Measurements from ENCODE around the gene BMP4.
"Not testable (repeated sequence)": the region's sequence is repeated elsewhere in the genome, so short reads cannot be mapped to it uniquely, and the experiment has no call there.

The BMP4 gene

DNA sequence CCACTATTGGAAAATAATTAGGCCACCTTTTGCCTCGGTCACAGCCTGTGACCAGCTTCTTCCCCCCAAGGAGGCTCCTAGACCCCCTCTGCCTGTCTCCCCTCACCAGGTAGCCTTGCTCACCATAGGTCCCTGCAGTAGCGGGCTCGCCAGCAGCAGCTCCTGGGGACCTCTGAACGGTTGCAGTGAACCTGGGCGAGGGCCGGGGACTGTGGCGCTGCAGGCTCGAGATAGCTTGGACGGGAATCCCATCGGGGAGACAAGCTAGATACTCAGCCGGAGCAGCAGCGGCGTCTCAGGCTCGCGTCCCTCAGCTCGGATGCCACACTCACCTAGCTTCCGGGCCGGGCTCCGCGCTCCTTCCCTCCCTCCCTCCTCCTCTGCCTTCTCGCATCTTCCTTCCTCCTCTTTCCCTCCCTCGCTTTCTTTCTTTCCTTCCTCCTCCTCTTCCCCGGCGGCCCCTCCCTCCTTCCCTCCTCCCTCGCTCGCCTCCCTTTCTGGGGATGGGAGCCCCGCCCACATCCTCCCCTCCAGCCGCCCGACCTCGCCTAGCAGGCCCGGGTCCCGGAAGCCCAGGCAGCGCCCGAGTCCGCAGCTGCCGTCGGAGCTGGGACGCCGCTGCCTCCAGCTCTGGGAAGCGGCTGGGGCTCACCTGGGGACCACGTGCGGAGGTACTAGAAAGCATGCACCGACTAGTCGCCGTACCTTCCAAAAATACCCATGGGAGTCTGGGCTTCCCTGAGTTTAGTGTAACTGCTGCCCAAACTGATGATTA is at the start of gene BMP4:
TSS of gene BMP4 (minus strand) at position 399 of the 775 bp plus-strand sequence. CDS start 4,603 bp downstream, outside the sequence.
- Histone ChIP-seq H3K36me3 (ENCODE audit: insufficient read depth, low read length) (no peaks in the 10 kb centered on the region), H3K27me3 (ENCODE audit: insufficient read depth, low read length) (peaks cover 67% of the 10 kb centered on the region), H2AFZ (ENCODE audit: low read length, unreplicated experiment) (peak within 1 kb of the TSS; percentile 59), H3K79me2 (ENCODE audit: control insufficient read depth, insufficient read depth, low read length, unreplicated experiment) (no peaks in the 10 kb centered on the region), H3K4me1 (ENCODE audit: control insufficient read depth, insufficient read depth, low read length, unreplicated experiment) (no peaks in the 10 kb centered on the region), H3K4me3 (ENCODE audit: low read depth, low read length) (peak within 1 kb of the TSS; percentile 81), H3K27ac (ENCODE audit: low read depth, low read length) (no peak within 1 kb of the TSS)

DNA sequence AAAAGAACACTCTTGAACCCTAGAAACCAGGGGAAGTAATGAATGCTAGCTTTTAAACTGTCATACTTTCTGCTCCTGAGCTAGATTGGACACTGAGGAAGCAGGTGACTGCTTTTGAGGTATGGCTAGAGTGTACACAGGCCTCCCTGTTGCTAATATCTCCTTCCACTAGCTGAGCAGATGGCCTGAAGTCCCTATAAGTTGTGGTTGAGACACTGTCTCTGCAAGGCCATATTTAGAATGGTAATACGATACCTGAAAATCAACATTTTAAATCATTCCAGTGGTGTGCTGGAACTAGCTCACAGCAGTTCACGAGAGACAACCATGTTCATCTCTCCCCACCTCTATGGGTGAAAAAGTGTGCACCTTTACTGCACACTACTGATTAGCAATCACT is 46.4 kb upstream of the BMP4 start:
- H3K79me2 ChIP-seq (ENCODE audit: control insufficient read depth, insufficient read depth, low read length, unreplicated experiment), result no peaks in the 10 kb centered on the region
- peaks cover 41% of the 10 kb centered on the region for H3K4me1 ChIP-seq (ENCODE audit: control insufficient read depth, insufficient read depth, low read length, unreplicated experiment)
- no peaks in the 10 kb centered on the region for H3K36me3 ChIP-seq (ENCODE audit: insufficient read depth, low read length)
- H3K4me3 ChIP-seq (ENCODE audit: low read depth, low read length), result no peak overlapping the region
- no peak overlapping the region for H2AFZ ChIP-seq (ENCODE audit: low read length, unreplicated experiment)
- no peaks in the 10 kb centered on the region for H3K27me3 ChIP-seq (ENCODE audit: insufficient read depth, low read length)
- no peak overlapping the region for H3K27ac ChIP-seq (ENCODE audit: low read depth, low read length)

DNA sequence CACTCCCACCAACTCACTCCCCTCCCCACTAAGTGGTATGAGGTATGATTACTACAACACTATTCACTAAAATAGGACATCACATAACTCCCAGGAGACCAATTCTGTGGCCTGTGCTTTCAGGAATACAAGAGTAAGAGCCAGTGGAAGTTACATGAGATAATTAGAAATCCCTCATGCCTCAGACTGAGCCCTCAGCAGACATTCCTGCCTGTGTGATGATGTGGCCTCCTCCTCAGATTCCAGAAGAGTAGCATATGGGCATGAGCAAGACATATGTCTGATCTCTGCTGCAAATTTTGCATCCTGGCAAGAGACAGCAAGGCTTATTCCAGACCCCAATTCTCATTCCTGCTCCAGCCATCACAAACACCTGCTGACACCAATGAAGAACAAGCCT is 46.0 kb upstream of the BMP4 start:
- H3K79me2 ChIP-seq (ENCODE audit: control insufficient read depth, insufficient read depth, low read length, unreplicated experiment), result no peaks in the 10 kb centered on the region
- no peaks in the 10 kb centered on the region for H3K36me3 ChIP-seq (ENCODE audit: insufficient read depth, low read length)
- H3K27ac ChIP-seq (ENCODE audit: low read depth, low read length), result no peak overlapping the region
- H3K27me3 ChIP-seq (ENCODE audit: insufficient read depth, low read length), result no peaks in the 10 kb centered on the region
- no peak overlapping the region for H3K4me3 ChIP-seq (ENCODE audit: low read depth, low read length)
- peaks cover 41% of the 10 kb centered on the region for H3K4me1 ChIP-seq (ENCODE audit: control insufficient read depth, insufficient read depth, low read length, unreplicated experiment)
- H2AFZ ChIP-seq (ENCODE audit: low read length, unreplicated experiment), result no peak overlapping the region

DNA sequence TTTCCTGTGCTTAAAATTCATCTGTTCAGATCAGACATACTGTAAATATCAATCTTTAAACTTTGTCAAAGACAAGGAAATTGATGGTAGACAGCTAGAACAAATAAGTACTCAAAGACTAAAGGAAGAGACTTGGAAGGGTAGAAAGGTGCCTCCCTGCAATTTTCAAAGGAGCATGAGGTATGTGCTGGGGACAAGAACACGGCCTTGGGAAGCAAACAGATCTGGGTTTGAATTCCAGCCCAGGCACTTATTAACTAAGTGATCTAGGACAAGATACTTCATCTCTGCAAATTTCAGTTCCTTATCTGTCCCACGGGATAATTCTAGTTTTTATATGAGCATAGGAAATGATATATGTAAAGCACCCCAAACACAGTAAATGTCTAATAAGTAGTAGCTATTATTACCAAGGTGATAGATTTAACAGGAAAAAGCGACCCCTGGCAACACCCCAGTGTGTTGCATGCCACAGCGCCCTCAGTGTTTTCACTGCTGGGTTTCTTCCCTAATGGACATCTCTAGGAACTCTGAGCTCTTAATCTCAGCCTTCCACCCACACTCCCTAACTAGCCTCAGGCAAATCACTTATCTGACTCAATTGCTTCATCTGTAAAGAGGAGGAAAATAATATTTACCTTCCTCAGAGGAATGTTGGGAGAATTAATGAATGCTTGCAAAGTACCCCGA is 44.7 kb upstream of the BMP4 start:
- Histone ChIP-seq H2AFZ (ENCODE audit: low read length, unreplicated experiment) (no peak overlapping the region), H3K4me1 (ENCODE audit: control insufficient read depth, insufficient read depth, low read length, unreplicated experiment) (peaks cover 41% of the 10 kb centered on the region), H3K4me3 (ENCODE audit: low read depth, low read length) (no peak overlapping the region), H3K27ac (ENCODE audit: low read depth, low read length) (peak overlapping the region; percentile 54), H3K36me3 (ENCODE audit: insufficient read depth, low read length) (no peaks in the 10 kb centered on the region), H3K27me3 (ENCODE audit: insufficient read depth, low read length) (no peaks in the 10 kb centered on the region), H3K79me2 (ENCODE audit: control insufficient read depth, insufficient read depth, low read length, unreplicated experiment) (no peaks in the 10 kb centered on the region)

DNA sequence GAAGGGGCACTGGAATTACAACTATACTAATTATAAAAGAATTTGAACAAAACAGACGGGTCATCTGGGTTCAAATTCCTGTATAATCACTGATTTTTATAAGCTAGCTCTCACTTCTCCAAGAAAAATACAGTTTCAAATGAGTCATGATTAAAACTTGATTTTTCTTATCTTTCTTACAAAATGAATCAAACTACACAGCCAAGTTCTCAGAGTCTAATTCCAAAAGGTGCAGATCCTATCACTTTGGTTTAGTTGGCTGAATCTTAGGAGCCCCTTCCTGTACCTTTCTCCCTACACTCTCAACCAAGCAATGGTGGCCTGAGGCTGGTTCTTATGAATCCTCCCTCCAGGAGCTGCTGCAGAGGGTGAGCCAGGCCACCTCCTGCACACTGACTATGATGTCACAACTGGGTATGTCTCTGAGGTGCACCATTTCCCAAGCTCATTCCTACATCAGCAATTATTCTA is 43.8 kb upstream of the BMP4 start:
- no peaks in the 10 kb centered on the region for H3K36me3 ChIP-seq (ENCODE audit: insufficient read depth, low read length)
- H3K4me1 ChIP-seq (ENCODE audit: control insufficient read depth, insufficient read depth, low read length, unreplicated experiment), result peaks cover 41% of the 10 kb centered on the region
- peak overlapping the region; percentile 22 for H2AFZ ChIP-seq (ENCODE audit: low read length, unreplicated experiment)

DNA sequence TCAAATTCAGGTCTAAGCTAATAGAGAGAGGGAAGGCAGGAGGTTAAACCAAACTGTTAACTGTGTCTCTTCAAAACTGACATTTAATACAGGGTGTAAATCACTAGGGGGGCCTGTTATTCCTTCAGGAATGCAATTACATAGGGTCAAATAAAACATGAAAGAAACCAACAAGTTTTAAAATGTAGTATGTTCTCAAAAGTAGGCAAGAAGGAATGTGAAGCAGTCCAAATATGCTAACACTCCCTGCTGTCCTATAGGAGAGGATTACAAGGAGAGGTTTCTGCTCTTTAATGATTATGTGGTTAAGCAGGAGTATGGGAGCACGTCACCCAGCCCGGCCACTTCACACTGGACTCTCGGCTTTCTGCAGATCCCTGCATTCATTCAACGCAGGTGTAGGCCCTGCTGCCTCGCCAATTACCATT is 42.5 kb upstream of the BMP4 start:
- peak overlapping the region; percentile 3; the same call in 1 of the 2 replicates for H3K27ac ChIP-seq (ENCODE audit: low read depth, low read length)
- no peaks in the 10 kb centered on the region for H3K27me3 ChIP-seq (ENCODE audit: insufficient read depth, low read length)
- H3K4me1 ChIP-seq (ENCODE audit: control insufficient read depth, insufficient read depth, low read length, unreplicated experiment), result peaks cover 41% of the 10 kb centered on the region
- H3K79me2 ChIP-seq (ENCODE audit: control insufficient read depth, insufficient read depth, low read length, unreplicated experiment), result no peaks in the 10 kb centered on the region
- H3K36me3 ChIP-seq (ENCODE audit: insufficient read depth, low read length), result no peaks in the 10 kb centered on the region
- H3K4me3 ChIP-seq (ENCODE audit: low read depth, low read length), result no peak overlapping the region
- H2AFZ ChIP-seq (ENCODE audit: low read length, unreplicated experiment), result peak overlapping the region; percentile 18

More for the DNA sequence above, 43.8 kb upstream of the BMP4 start:
- Histone ChIP-seq H3K4me3 (ENCODE audit: low read depth, low read length) (0 out of 2 replicates have a peak overlapping the region, but pooled peaks have one; percentile 3), H3K27me3 (ENCODE audit: insufficient read depth, low read length) (no peaks in the 10 kb centered on the region), H3K79me2 (ENCODE audit: control insufficient read depth, insufficient read depth, low read length, unreplicated experiment) (no peaks in the 10 kb centered on the region), H3K27ac (ENCODE audit: low read depth, low read length) (peak overlapping the region; percentile 54)

DNA sequence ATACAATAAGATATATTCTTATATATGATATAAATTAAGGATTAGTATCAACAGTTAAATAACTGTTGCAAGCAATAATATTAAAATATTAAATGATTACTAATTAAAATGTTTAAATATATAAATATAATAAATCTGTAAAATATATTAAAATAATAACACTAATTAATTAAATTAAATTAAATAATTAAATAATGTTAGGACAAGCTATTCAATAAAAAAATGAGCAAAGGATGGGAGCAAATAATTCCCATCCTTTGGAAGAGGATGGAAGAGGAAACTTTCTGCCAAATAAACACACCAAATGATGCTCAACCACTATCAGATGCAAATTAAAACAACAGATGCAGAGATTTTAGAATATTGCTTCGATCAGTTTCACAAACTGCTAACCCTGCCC is 39.4 kb upstream of the BMP4 start:
- peaks cover 20% of the 10 kb centered on the region for H3K4me1 ChIP-seq (ENCODE audit: control insufficient read depth, insufficient read depth, low read length, unreplicated experiment)
- H2AFZ ChIP-seq (ENCODE audit: low read length, unreplicated experiment), result no peak overlapping the region
- H3K27me3 ChIP-seq (ENCODE audit: insufficient read depth, low read length), result no peaks in the 10 kb centered on the region
- H3K27ac ChIP-seq (ENCODE audit: low read depth, low read length), result no peak overlapping the region
- no peak overlapping the region for H3K4me3 ChIP-seq (ENCODE audit: low read depth, low read length)
- no peaks in the 10 kb centered on the region for H3K36me3 ChIP-seq (ENCODE audit: insufficient read depth, low read length)
- no peaks in the 10 kb centered on the region for H3K79me2 ChIP-seq (ENCODE audit: control insufficient read depth, insufficient read depth, low read length, unreplicated experiment)

DNA sequence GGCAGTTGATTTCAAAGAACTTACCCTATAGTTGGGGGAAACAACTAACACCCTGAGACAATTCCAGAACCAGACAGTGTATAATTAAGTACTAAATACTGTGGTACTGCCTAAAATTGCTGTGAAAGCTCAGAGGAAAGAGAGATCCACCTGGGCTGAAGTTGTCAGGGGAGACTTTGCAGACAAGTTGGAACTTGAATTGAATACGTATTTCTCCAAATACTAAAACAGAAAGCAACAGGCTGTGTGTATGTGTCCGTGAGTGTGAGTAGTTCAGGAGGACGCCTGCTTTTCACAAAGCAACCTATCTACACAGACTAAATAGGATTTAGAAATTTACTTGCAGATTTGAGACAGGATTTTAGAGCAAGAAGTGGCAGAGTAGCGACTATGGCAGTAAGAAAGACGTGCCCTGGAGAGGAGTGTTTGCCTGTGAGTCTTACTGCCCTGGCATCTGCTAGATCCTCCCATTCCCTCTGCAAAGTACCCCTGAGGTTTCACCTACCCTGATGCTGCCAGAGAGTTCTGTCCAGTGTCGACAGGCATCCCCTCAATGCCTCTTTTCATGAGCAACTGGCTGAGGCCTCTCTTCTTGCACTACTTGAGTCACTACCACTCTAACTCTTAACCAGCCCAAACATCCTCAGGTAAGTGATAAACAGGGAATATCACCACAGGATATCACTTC is 37.4 kb upstream of the BMP4 start:
- Histone ChIP-seq H3K4me1 (ENCODE audit: control insufficient read depth, insufficient read depth, low read length, unreplicated experiment) (peaks cover 3% of the 10 kb centered on the region), H2AFZ (ENCODE audit: low read length, unreplicated experiment) (no peak overlapping the region), H3K27ac (ENCODE audit: low read depth, low read length) (no peak overlapping the region), H3K79me2 (ENCODE audit: control insufficient read depth, insufficient read depth, low read length, unreplicated experiment) (no peaks in the 10 kb centered on the region), H3K36me3 (ENCODE audit: insufficient read depth, low read length) (no peaks in the 10 kb centered on the region), H3K27me3 (ENCODE audit: insufficient read depth, low read length) (no peaks in the 10 kb centered on the region), H3K4me3 (ENCODE audit: low read depth, low read length) (no peak overlapping the region)

DNA sequence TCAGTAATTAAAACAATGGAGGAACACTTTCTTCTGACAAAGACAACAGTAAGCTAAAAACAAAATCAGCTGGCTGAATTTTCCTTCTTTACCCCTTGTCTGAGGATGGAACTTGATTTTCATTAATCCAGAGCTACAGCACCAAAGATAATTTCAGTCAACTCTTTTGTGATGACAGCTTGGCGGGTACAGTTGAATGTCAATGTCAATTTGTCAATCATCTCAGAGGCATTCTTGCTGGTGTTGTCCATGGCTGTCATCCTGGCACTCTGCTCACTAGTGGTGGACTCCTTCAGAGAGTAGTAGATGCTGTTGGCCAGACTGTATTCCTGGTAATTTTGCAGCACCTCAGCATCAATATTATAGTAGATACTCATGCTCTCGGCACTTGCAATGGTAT is 34.4 kb upstream of the BMP4 start:
- no peaks in the 10 kb centered on the region for H3K36me3 ChIP-seq (ENCODE audit: insufficient read depth, low read length)
- H3K4me1 ChIP-seq (ENCODE audit: control insufficient read depth, insufficient read depth, low read length, unreplicated experiment), result no peaks in the 10 kb centered on the region
- no peaks in the 10 kb centered on the region for H3K27me3 ChIP-seq (ENCODE audit: insufficient read depth, low read length)
- H3K79me2 ChIP-seq (ENCODE audit: control insufficient read depth, insufficient read depth, low read length, unreplicated experiment), result no peaks in the 10 kb centered on the region
- H3K27ac ChIP-seq (ENCODE audit: low read depth, low read length), result no peak overlapping the region
- H2AFZ ChIP-seq (ENCODE audit: low read length, unreplicated experiment), result no peak overlapping the region
- H3K4me3 ChIP-seq (ENCODE audit: low read depth, low read length), result no peak overlapping the region

DNA sequence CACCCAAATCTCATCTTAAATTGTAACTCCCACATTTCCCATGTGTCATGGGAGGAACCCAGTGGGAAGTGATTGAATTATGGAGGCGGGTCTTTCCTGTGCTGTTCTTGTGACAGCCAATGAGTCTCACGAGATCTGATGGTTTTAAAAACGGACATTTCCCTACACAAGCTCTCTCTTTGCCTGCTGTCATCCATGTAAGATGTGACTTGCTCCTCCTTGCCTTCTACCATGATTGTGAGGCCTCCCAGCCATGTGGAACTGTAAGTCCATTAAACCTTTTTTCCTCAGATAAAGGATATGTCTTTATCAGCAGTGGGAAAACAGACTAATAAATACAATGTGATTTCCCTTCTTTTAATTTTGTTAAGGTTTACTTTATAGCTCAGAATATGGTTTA is 30.1 kb upstream of the BMP4 start:
- not testable (repeated sequence) for H3K36me3 ChIP-seq (ENCODE audit: insufficient read depth, low read length); H3K27me3 ChIP-seq (ENCODE audit: insufficient read depth, low read length); H2AFZ ChIP-seq (ENCODE audit: low read length, unreplicated experiment); H3K27ac ChIP-seq (ENCODE audit: low read depth, low read length); H3K4me3 ChIP-seq (ENCODE audit: low read depth, low read length); H3K4me1 ChIP-seq (ENCODE audit: control insufficient read depth, insufficient read depth, low read length, unreplicated experiment); H3K79me2 ChIP-seq (ENCODE audit: control insufficient read depth, insufficient read depth, low read length, unreplicated experiment)

All from ACC112 (cell line).